ENCODE measurements around the gene SEMA4D.

The SEMA4D gene

DNA sequence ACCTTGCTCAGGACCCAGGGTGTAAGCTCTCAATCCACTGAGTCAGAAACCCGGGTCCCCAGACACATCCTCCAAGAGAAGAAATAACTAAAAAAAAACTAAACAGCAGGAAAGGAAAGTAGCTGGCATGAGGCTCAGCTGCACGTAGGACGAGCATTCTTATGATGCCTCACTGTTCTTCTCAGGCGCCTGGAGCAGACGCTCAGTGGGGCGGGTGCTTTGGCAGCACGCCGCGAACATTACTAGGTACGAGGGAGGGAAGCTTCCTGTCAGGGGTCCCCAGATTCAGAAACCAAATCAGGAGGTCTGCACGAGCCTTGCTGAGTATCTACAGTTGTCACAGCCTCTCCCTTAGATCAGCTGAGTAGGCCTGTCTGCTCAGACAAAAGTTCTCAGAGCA is 93.8 kb downstream of the SEMA4D start:
- Mint-ChIP-seq H3K27me3 (ENCODE audit: low read depth) (peaks cover 9% of the 10 kb centered on the region), H3K36me3 (ENCODE audit: low read depth) (peaks cover 13% of the 10 kb centered on the region), H3K4me1 (peaks cover 7% of the 10 kb centered on the region), H3K9me3 (peaks cover 5% of the 10 kb centered on the region), H3K4me3 (no peak overlapping the region), H3K27ac (no peak overlapping the region)
- TF ChIP-seq, protein P1, sequence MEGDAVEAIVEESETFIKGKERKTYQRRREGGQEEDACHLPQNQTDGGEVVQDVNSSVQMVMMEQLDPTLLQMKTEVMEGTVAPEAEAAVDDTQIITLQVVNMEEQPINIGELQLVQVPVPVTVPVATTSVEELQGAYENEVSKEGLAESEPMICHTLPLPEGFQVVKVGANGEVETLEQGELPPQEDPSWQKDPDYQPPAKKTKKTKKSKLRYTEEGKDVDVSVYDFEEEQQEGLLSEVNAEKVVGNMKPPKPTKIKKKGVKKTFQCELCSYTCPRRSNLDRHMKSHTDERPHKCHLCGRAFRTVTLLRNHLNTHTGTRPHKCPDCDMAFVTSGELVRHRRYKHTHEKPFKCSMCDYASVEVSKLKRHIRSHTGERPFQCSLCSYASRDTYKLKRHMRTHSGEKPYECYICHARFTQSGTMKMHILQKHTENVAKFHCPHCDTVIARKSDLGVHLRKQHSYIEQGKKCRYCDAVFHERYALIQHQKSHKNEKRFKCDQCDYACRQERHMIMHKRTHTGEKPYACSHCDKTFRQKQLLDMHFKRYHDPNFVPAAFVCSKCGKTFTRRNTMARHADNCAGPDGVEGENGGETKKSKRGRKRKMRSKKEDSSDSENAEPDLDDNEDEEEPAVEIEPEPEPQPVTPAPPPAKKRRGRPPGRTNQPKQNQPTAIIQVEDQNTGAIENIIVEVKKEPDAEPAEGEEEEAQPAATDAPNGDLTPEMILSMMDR (IDR thresholded peaks at IDR 0.05; ENCODE audit: unreplicated experiment in 3 of 3), result no peak

DNA sequence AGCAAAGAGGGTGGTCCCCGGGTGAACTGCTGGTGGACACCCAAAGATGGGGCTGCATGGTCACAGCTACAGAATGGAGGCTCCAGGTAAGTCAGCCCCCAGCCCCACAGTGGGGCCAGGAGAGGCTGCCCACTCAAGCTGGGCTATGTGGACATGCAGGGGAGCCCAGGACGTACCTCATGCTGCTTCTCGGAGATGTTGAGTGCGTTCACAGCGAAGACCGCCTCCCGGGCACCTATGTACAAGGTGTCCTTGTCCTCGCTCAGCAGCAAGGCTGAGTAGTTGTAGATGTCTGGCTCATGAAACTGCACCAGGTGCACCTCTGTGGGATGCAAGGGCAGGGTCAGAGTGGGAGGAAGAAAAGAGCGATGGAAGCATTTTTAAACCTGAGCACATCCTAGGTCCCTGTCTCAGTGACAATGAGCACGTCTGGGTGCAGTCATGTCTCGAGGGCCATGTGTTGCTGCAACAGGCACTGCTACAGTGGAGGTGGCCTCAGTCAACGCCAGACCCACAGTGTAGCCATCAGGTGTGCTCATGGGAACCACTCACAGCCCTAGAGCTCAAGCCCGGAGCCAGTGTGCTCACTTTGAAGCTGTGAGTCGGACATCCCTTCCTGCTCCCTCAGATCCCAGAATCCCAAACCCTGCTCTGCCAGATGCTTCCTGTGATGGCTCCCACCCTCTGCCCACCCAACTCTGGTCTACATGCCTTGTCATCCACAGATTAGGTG is 95.1 kb downstream of the SEMA4D start:
- TF ChIP-seq, protein P1 (IDR thresholded peaks at IDR 0.05; ENCODE audit: unreplicated experiment in 3 of 3), result no peak
- H3K27ac Mint-ChIP-seq, result no peak overlapping the region
- H3K9me3 Mint-ChIP-seq, result peaks cover 5% of the 10 kb centered on the region
- peaks cover 7% of the 10 kb centered on the region for H3K27me3 Mint-ChIP-seq (ENCODE audit: low read depth)
- peaks cover 13% of the 10 kb centered on the region for H3K36me3 Mint-ChIP-seq (ENCODE audit: low read depth)
- peaks cover 7% of the 10 kb centered on the region for H3K4me1 Mint-ChIP-seq
- H3K4me3 Mint-ChIP-seq, result no peak overlapping the region

DNA sequence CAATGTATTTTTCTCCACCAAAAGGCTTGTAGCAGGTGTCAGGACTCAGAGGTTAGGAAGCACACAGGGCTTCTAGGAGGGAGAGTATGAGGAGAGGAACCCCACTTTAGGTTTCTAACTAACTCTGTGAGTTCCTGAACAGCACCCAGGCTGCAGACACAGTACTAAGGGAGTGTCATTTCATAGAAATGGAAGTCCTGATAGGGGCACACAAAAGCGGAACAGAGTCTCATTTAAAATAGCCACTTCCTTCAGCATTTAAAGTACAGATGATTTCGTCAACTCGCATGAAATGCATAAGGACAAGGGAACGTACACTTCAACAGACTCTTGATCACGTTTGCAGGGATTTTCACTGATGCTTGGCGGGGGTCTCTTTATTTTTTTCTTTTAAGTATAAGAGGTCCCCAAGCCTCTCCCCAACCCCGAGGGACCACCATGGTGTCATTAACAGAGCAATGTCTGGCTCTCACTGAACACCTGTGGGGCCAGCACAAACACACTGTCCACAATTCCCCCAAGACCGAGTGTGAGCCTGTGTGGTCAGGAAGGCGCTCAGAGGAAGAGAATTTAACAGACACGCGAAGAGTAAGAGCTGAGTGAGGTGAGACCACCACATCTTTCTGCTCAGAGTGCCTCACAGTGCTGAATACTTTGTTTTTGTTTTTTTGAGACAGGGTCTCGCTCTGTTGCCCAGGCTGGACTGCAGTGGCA is 97.4 kb downstream of the SEMA4D start:
- Mint-ChIP-seq H3K4me1 (no peaks in the 10 kb centered on the region), H3K4me3 (no peak overlapping the region), H3K36me3 (ENCODE audit: low read depth) (peaks cover 16% of the 10 kb centered on the region), H3K9me3 (no peaks in the 10 kb centered on the region), H3K27me3 (ENCODE audit: low read depth) (peaks cover 3% of the 10 kb centered on the region), H3K27ac (no peak overlapping the region)
- TF ChIP-seq, protein P1 (IDR thresholded peaks at IDR 0.05; ENCODE audit: unreplicated experiment in 3 of 3), result no peak

DNA sequence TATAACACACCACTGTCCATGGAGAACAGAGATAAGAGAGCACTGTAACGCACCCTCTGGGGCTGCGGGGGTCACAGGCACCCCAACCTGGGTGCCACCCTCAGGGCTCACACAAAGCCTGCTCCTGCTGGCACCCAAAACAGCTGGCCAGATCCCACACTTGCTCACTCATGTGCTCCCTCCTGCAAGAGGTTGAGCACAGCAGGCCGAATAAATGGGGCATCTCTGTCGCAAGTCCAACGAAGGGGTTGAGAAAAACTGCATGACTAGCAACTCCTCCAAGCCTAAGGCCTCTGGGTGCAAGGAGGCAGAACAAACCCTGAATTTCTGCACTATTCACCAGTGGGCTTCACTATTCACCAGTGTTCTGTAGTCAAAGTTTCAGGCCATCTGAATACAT is 99.3 kb downstream of the SEMA4D start:
- Mint-ChIP-seq H3K4me3 (no peak overlapping the region), H3K9me3 (no peaks in the 10 kb centered on the region), H3K36me3 (ENCODE audit: low read depth) (peaks cover 28% of the 10 kb centered on the region), H3K27ac (no peak overlapping the region), H3K27me3 (ENCODE audit: low read depth) (peaks cover 3% of the 10 kb centered on the region), H3K4me1 (no peaks in the 10 kb centered on the region)
- TF ChIP-seq, protein P1 (IDR thresholded peaks at IDR 0.05; ENCODE audit: unreplicated experiment in 3 of 3), result no peak

DNA sequence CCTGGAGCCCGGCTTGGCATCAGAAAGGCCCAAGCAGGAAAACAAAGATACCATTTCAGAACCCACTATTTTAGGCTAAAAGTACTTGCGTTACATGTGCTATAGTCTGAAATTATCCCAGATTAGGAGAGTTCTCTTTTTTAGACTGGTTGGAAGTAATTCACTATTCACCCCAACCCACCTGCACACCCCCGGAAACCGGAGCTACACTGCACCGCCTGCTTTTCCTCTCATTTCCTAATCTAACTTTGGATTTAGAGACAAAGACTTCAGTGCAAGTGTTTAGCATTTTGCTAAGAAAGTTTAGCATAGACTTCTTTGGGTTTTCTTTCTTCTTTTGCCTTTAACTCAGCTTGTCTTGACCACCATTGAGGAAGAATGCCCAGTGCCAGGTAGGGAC is 100.4 kb downstream of the SEMA4D start:
- TF ChIP-seq, protein P1 (IDR thresholded peaks at IDR 0.05; ENCODE audit: unreplicated experiment in 3 of 3), result no peak
- H3K36me3 Mint-ChIP-seq (ENCODE audit: low read depth), result peaks cover 38% of the 10 kb centered on the region
- H3K9me3 Mint-ChIP-seq, result no peaks in the 10 kb centered on the region
- no peak overlapping the region for H3K27ac Mint-ChIP-seq
- no peaks in the 10 kb centered on the region for H3K4me1 Mint-ChIP-seq
- peaks cover 3% of the 10 kb centered on the region for H3K27me3 Mint-ChIP-seq (ENCODE audit: low read depth)
- H3K4me3 Mint-ChIP-seq, result no peak overlapping the region
